K562 (cell line): ENCODE data around the gene C6orf89. TPM values are rescaled to one million over a fixed set of nuclear protein-coding genes. Genes with fewer than 3 reads are reported as not detected.

Experiments used
- ARID2 ChIP-seq: fragments of 450-650 bp; IDR thresholded peaks from 2 replicates; pipeline ENCODE4 v1.6.1; 2017; ENCODE audit warnings: antibody characterized with exemption, mild to moderate bottlenecking
- CAMTA2 ChIP-seq: fragments of 250-450 bp; sonication (Bioruptor Pico); conservative IDR thresholded peaks from 2 replicates; pipeline ENCODE4 v1.5.1; 2022
- EZH2 ChIP-seq: IDR thresholded peaks from 2 replicates; pipeline ENCODE4 v1.6.1; 2012; ENCODE audit warnings: low read depth, mild to moderate bottlenecking, inconsistent platforms, low read length, borderline replicate concordance
- NR2C1 ChIP-seq, 2 experiments: fragments of 450-650 bp; IDR thresholded peaks; 2 replicates each; pipeline ENCODE4 v1.6.1; 2017; ENCODE audit warnings: mild to moderate bottlenecking in 2 of 2, antibody characterized with exemption in 1 of 2, inconsistent platforms in 1 of 2, missing compliant biosample characterization in 1 of 2, missing genetic modification characterization in 1 of 2
- PCBP2 ChIP-seq: fragments of 200-400 bp; formaldehyde crosslinking; IDR thresholded peaks from 2 replicates; pipeline ENCODE4 v1.6.1; 2018; ENCODE audit warnings: low read length, low read depth, mild to moderate bottlenecking, moderate library complexity; ENCODE audit not compliant: poor library complexity, severe bottlenecking
- POLR2B ChIP-seq: fragments of 450-650 bp; IDR thresholded peaks from 2 replicates; pipeline ENCODE4 v1.6.1; 2018; ENCODE audit warnings: low read depth; ENCODE audit not compliant: partially characterized antibody
- POLR2G ChIP-seq: fragments of 200-400 bp; formaldehyde crosslinking; IDR thresholded peaks from 2 replicates; pipeline ENCODE4 v1.6.1; 2017; ENCODE audit warnings: low read depth, mild to moderate bottlenecking, antibody characterized with exemption, low read length, moderate library complexity
- SMAD2 ChIP-seq: fragments of 150-350 bp; IDR thresholded peaks from 2 replicates; pipeline ENCODE4 v1.6.1; 2014; ENCODE audit warnings: low read depth, mild to moderate bottlenecking, low read length
- TBP ChIP-seq: optimal IDR thresholded peaks from 2 replicates; pipeline ENCODE3; 2011; ENCODE audit warnings: low read depth, low read length, improper control_type of control experiment
- ZBTB2 ChIP-seq: fragments of 450-650 bp; IDR thresholded peaks from 2 replicates; pipeline ENCODE4 v1.6.1; 2016; ENCODE audit warnings: antibody characterized with exemption
- ZBTB7A ChIP-seq: IDR thresholded peaks from 2 replicates; pipeline ENCODE4 v1.6.1; 2011; ENCODE audit warnings: low read depth, mild to moderate bottlenecking, low read length, moderate library complexity, borderline replicate concordance; ENCODE audit not compliant: control insufficient read depth
- ZFP91 ChIP-seq: sonication (generic); formaldehyde crosslinking; IDR thresholded peaks from 2 replicates; pipeline ENCODE4 v1.8.0; 2022; ENCODE audit warnings: mild to moderate bottlenecking, missing genetic modification reagents
- ZNF134 ChIP-seq: fragments of 250-450 bp; sonication (Bioruptor Pico); conservative IDR thresholded peaks from 2 replicates; pipeline ENCODE4 v1.4.0; 2020
- ZNF184 ChIP-seq: sonication (generic); formaldehyde crosslinking; IDR thresholded peaks from 2 replicates; pipeline ENCODE4 v1.5.0; 2020; ENCODE audit warnings: missing genetic modification reagents
- ZNF609 ChIP-seq: sonication (generic); formaldehyde crosslinking; IDR thresholded peaks from 2 replicates; pipeline ENCODE4 v1.8.1; 2023; ENCODE audit warnings: missing genetic modification reagents, mild to moderate bottlenecking, borderline replicate concordance
- ZNF79 ChIP-seq: fragments of 250-450 bp; sonication (Bioruptor Pico); IDR thresholded peaks from 2 replicates; pipeline ENCODE4 v1.4.0; 2020; ENCODE audit warnings: low read depth, mild to moderate bottlenecking, moderate library complexity
- polyA plus RNA-seq, 8 experiments: library from polyadenylated mRNA; depleted of rRNA in 4 of 8; stranded (reverse) in 5 of 8; unstranded in 3 of 8; fragments of >200 nt; fragmentation: Nextera tagmentation in 2 of 8; fragmentation: Illumina TruSeq in 1 of 8; extraction: Ambion mirVana in 2 of 8; extraction: Trizol in 1 of 8; gene quantifications; 2 replicates each; pipeline versions ENCODE4 v1.2.1 to v1.2.3, GENCODE V29; 2011 to 2014; ENCODE audit warnings: inconsistent platforms in 1 of 8, missing spikeins in 1 of 8
- total RNA-seq, 7 experiments: library from RNA; depleted of rRNA in 6 of 7; stranded (reverse); fragments of >200 nt in 6 of 7; fragmentation: Illumina TruSeq in 2 of 7; extraction: Trizol in 2 of 7; gene quantifications; 2 replicates each; pipeline versions ENCODE4 v1.2.1 to v1.2.3, GENCODE V29; 2011 to 2021; ENCODE audit warnings: low replicate concordance in 1 of 7
- TF ChIP-seq, protein P1 (sequence below): fragments of 450-650 bp; IDR thresholded peaks from 2 replicates; pipeline ENCODE4 v1.6.1; 2014; ENCODE audit warnings: low read depth, mild to moderate bottlenecking, moderate library complexity, borderline replicate concordance

The C6orf89 gene
- total and polyA plus RNA-seq, 9 of the 15 experiments (the other 6 are each of a cell fraction or from before 2014, with no cell fraction given): 35.2 to 111 (median 58.5) TPM

- TF ChIP-seq, protein P1, sequence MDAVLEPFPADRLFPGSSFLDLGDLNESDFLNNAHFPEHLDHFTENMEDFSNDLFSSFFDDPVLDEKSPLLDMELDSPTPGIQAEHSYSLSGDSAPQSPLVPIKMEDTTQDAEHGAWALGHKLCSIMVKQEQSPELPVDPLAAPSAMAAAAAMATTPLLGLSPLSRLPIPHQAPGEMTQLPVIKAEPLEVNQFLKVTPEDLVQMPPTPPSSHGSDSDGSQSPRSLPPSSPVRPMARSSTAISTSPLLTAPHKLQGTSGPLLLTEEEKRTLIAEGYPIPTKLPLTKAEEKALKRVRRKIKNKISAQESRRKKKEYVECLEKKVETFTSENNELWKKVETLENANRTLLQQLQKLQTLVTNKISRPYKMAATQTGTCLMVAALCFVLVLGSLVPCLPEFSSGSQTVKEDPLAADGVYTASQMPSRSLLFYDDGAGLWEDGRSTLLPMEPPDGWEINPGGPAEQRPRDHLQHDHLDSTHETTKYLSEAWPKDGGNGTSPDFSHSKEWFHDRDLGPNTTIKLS: no peak
- no peak for TF ChIP-seq ZBTB2
- TF ChIP-seq NR2C1 (IDR thresholded peaks at IDR 0.05): no peak
- no peak for TF ChIP-seq NR2C1 (tag; IDR thresholded peaks at IDR 0.05)
- no peak for TF ChIP-seq EZH2
- no peak for TF ChIP-seq ZNF184 (CRISPR knock-in tag)
- TF ChIP-seq POLR2B: no peak
- no peak for TF ChIP-seq CAMTA2 (CRISPR knock-in tag)
- TF ChIP-seq ZFP91 (CRISPR knock-in tag): no peak
- no peak for TF ChIP-seq SMAD2
- no peak for TF ChIP-seq ARID2
- TF ChIP-seq PCBP2: no peak
- TF ChIP-seq POLR2G: no peak
- no peak for TF ChIP-seq ZNF134 (CRISPR knock-in tag)
- no peak for TF ChIP-seq ZNF609 (CRISPR knock-in tag)
- no peak for TF ChIP-seq ZNF79
- peak; percentile 89 for TF ChIP-seq ZBTB7A
- no peak for TF ChIP-seq TBP
These were observed 45.9 kb upstream of the C6orf89 start (continued) for GRCh38 chr6:36839749-36840431.
